Activated T-helper 1 cell treated with Interleukin-2 at 50 U/mL for 16 hours (primary cell): ENCODE data around the gene HES5.

Experiments used
- DNase-seq: peaks from one replicate; pipeline ENCODE4 v3.0.0-alpha.2; 2020; ENCODE audit warnings: low read depth

Gene HES5

GRCh38 chr1:2514863-2515762 is 14.9 kb downstream of the HES5 start:
- DNase-seq = no peak

GRCh38 chr1:2513939-2514652 is 16.0 kb downstream of the HES5 start:
- no peak for DNase-seq

- no peak for DNase-seq
Measured at GRCh38 chr1:2512862-2513421, 17.1 kb downstream of the HES5 start.

- no peak for DNase-seq
Measured at GRCh38 chr1:2510366-2511155, 19.5 kb downstream of the HES5 start.

- no peak for DNase-seq
Measured at GRCh38 chr1:2509589-2509988, 20.5 kb downstream of the HES5 start.

- no peak for DNase-seq
Measured at GRCh38 chr1:2508751-2509150, 21.3 kb downstream of the HES5 start.

- no peak for DNase-seq
Measured at GRCh38 chr1:2508180-2508579, 21.9 kb downstream of the HES5 start.

- DNase-seq = no peak
Measured at GRCh38 chr1:2507744-2508155, 22.3 kb downstream of the HES5 start.

- no peak for DNase-seq
Measured at GRCh38 chr1:2506901-2507565, 23.0 kb downstream of the HES5 start.

GRCh38 chr1:2506007-2506860 is 23.8 kb downstream of the HES5 start:
- no peak for DNase-seq

- no peak for DNase-seq
Measured at GRCh38 chr1:2505461-2505994, 24.5 kb downstream of the HES5 start.

- no peak for DNase-seq
Measured at GRCh38 chr1:2504949-2505272, 25.2 kb downstream of the HES5 start.

GRCh38 chr1:2504225-2504948 is 25.7 kb downstream of the HES5 start:
- no peak for DNase-seq

GRCh38 chr1:2503554-2504224 is 26.4 kb downstream of the HES5 start:
- no peak for DNase-seq

- no peak for DNase-seq
Measured at GRCh38 chr1:2502661-2503553, 27.2 kb downstream of the HES5 start.

- DNase-seq = no peak
Measured at GRCh38 chr1:2502210-2502609, 27.9 kb downstream of the HES5 start.

- no peak for DNase-seq
Measured at GRCh38 chr1:2501820-2502119, 28.3 kb downstream of the HES5 start.

GRCh38 chr1:2501041-2501819 is 28.8 kb downstream of the HES5 start:
- DNase-seq = no peak
